SW480 (cell line): ENCODE results near the gene MAB21L3.
A peak's percentile ranks its signal among the peaks of the same experiment; 100 is the strongest.

Source experiments
- DNase-seq: peaks from one replicate; pipeline ENCODE4 v3.0.0-alpha.2; 2016; ENCODE audit warnings: low spot score

Gene MAB21L3

DNA sequence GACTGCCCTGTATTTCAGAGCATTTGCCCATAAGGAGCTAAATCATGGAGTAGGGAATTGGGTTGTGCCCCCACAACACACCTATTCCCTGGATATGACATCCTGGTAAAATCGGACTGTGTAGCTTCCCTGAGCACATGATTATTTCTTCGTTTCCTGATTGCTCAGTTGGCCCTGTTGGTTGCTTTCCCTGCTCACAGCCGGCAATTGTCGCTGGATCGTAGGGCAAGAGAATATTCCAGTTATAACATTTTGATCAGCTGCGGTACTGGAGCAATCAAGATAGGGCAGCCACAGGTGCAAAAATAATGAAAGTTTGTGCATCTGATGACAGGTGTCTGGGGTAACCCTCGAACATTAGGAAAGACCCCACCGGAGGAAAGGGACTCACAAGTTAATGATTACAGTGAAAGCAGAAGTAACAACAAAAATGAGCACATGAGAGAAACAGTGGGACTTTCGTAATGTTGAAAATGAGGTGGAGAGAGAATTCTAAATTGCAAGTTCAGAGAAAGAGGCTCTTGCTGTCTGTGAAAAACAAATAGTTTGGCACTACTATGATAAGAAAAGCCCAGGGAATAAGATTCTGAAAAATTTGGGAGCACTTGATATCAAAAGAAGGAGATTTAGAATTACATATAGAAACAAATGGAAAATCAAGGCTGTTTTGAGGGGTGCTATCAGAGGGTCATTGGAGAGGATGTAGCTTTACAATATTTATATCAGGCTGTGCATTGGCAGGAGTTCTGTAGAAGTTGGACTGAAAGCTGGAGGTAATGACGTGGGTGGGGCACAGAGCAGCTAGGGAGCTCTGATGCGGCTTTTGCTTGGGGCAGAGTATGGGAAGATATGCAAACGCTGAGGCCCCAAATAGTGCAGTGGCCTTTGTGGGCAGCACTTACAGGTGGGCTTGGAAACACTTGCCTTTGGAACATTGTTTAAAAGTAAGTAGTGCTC, at the start of gene MAB21L3:
Gene MAB21L3 (plus strand): TSS at position 833 of the 957 bp plus-strand sequence. CDS start 1,217 bp downstream, outside the sequence.
- DNase-seq: peak; percentile 22

DNA sequence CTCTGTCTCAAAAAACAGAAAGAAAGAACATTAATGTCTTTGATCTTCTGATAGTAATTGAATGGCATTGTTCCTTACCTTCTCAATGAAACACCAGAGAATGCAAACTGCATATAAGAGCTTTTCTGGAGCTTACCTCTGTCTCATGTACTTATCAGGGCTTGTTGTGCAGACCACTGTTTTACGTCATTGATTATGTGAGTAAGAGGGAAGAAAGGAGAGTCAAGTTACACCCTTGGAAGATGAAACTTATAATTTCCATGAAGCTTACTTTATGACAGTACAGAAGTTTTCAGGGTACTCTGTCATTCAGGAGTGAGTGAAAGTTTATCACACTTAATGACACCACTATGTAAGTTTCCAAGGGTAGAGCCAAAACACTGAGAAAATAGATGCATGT, 49.0 kb upstream of the MAB21L3 start:
- no peak for DNase-seq

DNA sequence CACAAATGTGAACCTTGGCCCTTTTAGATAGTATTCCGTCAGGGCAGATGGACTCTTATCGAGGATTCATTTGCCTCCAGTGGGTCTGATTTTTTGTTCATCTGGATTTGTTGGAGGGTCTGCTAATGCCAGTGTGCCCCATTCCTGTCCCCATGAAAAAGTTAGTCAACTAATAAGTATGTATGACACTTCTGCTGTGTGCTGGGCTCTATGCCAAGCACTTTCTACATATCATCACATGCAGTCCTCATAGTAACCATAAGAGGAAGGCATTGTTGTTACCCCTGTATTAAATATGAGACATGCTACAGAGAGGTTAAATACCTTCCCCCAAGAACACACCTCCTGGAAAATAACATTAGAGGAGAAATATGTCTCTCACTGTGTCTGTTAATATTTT, 46.6 kb upstream of the MAB21L3 start:
- no peak for DNase-seq

DNA sequence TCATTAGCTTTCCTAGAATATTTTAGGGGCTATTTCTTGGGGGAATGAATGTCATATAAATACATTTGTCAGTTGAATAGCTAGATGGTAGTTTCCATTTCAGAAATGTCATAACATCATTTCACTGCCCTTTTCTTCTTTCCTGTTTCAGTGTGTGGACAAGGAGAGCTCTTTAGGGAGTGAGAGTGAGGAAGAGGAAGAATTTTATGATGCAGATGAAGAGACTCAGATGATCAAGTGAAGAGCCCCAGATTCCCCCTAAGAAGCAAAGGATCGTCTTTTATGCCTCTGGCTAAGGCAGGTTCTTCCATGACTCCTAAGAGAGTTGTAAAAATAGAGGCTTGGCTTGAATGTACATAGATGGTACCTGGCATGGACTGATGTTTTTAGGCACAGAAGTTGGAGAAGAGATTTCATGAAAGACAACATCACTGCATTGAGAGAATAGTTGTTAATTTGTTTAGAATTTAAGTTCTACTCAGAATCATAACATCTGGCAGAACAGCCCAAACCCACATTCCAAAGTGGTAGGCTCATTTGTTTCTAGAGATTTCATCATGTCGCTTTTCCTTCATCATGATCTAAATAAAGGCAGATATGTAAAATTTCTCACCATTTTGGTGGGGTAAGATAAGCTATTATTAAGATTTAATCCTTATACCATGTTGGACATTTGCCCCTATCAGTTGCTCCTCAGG, 44.2 kb upstream of the MAB21L3 start:
- DNase-seq: peak; percentile 5

DNA sequence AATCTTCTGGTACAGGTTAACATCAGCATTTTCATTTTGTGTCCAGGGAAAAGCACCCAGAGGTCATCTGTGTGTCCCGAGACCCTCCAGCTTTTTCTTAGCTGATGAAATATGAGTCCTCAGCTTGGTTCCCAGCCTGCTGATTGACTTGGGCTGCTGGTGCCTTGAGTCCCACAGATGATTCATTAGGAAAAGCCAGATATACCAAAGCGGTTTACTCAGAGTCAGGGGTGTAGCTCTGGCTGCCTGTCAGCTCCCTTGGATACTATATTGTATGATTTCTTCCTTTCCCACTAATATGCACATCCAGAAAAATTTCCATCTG, 43.7 kb upstream of the MAB21L3 start:
- DNase-seq: peak; percentile 4

DNA sequence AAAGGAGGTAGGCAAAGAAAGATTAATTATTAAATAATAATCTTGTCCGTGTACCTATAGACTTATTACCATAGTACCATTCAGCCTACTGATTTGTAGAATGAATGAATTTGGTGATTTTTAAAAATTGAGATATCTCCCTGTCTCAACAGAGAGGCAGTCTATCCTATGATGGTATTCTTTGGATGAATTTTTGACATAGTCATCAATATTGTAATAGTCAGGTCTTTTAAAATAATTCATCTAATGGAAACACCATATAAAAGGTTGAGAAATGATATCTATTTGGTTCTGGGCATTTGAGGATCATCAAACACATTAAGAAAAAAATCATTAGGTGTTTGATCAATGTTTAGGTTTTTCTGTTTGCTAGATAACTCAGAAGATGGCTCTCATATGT, 35.6 kb upstream of the MAB21L3 start:
- DNase-seq: no peak

DNA sequence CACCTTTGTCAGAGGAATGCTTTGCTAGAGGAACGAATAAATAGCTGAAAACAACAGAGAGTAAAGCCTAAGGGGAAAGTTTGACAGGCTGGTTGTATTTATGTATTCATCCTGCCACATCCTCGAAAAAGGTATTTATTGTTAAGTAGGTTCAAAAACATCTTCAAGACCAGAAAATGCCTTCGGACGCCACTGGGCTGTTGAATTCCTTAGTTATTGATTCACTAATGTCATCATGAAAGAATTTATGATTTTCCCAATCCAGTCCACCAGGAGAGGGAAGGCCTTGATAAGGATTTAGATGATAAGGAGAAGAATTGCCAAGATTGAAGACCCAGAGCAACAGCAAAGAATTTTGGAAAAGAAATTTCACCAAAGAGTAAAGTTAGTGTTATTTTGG, 35.2 kb upstream of the MAB21L3 start:
- DNase-seq: no peak

DNA sequence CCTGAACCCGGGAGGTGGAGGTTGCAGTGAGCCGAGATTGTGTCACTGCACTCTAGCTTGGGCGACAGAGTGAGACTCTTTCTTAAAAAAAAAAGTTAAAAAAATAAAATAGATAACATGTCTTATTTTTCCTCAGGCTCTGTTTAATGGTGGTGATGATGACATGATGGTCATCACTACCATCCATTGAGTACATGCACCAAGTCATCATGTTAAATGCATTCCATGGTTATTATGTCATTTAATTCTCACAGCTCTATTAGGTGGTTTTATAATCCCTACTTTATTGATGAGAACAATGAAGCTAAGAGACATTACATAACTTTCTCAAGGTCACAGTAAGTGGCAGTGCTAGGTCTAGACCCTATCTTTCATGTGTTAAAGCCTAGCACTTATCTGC, 34.4 kb upstream of the MAB21L3 start:
- peak; percentile 3 for DNase-seq

DNA sequence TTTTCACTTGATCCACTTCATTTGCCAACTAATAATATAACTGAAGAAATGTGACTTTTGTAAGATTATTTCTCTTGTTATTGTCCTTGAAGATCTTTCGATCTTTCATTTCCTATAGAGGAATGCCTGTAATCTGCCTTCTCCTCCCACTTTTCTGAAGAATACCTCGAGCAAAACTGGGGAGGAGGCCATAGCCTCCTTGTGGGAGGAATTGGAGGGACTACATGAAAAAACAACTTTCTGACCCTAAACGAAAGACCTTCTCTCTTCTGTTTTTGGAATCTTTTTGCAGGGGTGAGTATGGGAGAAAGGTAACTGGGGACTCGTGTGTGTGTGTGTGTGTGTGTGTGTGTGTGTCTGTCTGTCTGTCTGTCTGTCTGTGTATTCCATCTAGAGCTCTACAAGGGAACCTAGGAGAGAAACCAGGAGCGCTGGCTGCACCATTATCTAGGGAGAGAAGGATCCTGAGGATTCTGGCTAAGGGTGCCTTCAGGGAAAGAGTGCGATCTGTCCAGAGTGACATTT, 32.4 kb upstream of the MAB21L3 start:
- no peak for DNase-seq

DNA sequence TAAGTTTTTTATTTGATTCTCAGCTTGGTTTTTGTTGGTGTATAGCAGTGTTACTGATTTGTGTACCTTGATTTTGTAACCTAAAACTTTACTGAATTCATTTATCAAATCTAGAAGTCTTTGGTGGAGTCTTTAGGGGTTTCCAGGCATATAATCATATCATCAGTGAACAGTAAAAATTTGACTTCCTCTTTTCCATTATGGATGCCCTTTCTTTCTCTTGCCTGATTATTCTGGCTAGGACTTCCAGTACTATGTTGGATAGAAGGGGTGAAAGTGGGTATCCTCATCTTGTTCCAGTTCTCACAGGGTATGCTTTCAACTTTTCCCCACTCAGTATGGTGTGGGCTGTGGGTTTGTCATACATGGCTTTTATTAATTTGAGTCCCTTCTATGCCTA, 23.6 kb upstream of the MAB21L3 start:
- DNase-seq: no peak

DNA sequence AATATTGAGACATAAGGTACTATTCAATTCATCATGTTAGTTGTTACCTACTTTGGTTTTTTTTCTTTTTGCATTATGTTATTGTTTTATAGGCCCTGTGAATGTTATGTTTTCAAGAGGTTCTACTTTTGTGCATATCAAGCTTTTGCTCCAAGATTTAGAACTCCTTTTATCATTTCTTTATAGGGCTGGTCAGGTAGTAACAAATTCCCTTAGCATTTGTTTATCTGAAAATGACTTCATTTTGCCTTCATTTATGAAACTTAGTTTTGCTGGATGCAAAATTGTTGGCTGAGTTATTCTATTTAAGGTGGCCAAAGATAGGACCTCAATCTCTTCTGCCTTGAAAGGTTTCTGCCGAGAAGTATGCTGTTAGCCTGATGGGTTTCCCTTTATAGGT, 21.3 kb upstream of the MAB21L3 start:
- DNase-seq: no peak

DNA sequence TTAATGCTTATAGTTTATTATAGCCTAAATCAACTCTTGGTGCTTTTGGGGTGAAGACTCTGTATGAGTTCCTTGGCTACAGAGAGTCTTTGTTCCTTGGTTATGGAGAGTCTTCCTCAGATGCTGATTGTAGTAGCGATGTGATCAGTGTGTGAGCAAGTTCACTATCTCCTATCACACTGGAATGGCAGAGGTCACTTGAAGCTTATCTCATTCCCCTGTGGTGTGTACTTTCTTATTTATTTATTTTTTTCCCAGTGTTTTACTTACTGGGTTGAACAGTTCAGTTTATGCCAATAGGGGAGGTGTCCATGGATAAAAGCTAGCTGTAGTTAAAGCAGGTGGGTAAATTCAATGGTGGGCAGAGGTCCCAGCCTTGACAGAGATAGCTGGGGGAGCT, 20.1 kb upstream of the MAB21L3 start:
- no peak for DNase-seq

DNA sequence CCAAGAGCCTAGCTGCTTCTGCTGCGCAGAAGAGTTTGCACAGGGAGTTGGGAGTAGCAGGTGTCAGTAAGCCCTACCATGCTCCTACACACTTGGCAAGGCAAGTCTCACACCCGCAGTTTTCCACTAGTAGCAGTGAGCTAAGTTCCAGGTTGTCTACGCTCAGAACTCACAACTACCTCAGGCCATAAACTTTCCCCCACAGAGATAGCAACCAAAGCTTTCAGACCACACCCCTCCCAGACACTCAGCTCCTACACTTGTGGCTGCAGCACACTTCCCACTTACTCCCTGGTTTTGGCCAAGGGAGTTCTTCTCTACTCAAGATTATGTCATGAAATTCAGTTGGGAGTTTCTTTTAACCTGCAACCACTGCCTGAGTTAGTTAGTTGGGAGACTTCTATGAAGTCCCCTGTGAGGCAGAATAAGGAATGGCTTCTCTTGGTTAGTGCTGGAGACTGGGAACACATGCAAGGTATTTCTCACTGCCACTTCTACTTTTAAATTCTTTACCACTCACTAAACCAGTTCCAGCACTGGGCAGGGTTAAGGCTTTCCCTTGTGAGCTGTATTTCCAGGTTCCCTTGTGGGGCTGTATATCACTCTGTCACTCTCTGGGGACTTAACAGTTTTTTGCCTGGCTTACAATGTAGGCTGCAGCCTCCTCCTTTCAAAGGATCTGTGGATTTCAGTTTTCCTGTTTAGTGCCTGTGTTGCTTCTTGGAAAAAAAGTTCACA, 18.3 kb upstream of the MAB21L3 start:
- no peak for DNase-seq

DNA sequence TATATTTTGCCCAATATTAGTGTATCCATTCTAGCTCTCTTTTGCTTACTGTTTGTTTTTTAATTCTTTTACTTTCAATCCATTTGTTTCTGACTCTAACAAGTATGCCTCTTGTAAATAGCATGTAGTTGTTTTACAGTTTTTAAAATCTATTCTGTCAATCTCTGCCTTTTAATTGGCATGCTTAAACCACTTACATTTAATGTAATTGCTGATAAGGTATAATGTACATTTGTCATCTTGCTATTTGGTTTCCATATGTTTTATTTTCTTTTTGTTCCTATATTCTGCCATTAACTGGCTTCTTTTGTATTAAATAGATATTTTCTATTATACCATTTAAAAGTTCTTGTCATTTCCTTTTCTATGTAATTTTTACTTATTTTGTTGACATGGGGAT, 16.2 kb upstream of the MAB21L3 start:
- DNase-seq: no peak

DNA sequence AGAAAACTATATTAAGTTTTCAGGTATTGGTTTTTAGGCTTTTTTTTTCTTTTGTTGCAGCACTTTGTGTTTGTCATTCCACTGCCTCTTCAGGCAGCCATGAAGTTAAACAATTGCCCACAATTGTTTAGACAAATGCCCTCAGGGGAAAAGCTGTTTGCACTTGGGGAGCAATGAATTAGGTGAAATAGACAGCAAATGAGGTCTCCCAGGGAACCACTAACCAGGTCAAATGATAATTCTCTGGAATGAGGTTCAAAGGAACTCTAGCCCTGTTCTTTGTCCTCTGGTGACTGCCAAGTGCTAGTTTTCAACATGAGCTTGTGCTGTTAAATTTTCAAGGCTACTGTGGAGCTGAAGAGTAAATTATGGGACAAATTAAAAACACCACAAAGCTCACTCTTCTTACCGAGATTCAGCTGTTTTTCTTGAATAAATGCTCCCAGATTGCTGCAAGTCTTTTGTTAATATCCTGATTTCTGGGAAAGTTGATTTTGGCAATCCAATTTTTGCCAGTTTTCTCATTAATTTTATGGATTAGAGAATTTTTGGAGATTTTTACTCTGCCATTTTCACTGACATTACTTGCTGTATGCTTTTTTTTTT, 15.1 kb upstream of the MAB21L3 start:
- DNase-seq: no peak

DNA sequence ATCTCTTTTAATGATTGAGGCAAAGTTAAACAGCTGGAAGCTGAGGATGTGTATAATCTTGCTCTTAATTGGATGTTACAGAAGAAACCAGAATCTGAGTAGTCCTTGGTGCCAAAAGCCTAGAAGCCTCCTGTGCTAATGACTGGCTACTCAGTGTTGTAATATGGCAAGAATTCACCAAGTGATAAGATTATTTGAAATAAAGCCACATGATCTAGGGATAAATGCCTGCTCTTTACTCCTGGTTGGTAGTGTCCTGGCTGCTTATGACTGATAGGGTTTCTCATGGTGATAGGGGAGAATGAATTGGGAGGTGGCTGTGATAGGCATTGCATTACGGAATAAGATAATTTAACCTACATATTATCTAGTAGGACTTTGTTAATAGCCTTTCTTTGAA, 13.6 kb upstream of the MAB21L3 start:
- no peak for DNase-seq

DNA sequence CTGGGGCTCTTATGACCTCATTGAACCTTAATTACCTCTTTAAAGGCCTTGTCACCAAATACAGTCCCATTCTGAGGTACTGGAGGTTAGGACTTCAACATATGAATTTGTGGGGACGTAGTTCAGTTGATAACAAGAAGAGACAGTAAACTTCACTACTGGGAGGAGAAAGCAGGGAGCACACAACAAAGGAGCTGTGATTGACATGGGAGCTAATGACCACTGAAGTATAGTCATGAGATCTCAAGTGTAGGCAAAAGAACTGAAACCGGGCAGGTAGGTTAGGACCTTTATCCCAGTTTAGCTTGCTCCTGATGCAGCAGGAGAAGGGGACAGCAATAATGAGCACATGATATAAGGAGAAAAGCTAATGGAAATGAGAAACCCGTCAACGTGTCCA, 11.8 kb upstream of the MAB21L3 start:
- DNase-seq: no peak

DNA sequence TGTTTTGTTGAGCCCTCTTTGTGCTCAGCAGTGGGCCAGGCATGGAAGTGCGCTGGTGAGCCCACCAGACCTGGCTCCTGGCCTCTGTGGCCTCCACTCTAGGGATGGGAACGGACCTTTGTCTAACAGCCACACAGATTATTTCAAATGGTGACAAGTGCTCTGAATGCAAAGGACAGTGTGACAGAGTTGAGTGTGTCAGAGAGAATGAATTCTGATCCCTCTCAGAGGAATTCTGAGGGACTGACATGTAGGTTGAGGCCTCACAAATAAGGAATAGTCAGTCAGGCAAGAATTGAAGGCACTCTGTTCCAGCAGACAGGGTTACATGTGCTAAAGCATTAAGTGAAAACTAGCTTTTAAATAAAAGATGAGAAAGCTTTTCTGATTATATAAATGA, 11.3 kb upstream of the MAB21L3 start:
- DNase-seq: no peak

DNA sequence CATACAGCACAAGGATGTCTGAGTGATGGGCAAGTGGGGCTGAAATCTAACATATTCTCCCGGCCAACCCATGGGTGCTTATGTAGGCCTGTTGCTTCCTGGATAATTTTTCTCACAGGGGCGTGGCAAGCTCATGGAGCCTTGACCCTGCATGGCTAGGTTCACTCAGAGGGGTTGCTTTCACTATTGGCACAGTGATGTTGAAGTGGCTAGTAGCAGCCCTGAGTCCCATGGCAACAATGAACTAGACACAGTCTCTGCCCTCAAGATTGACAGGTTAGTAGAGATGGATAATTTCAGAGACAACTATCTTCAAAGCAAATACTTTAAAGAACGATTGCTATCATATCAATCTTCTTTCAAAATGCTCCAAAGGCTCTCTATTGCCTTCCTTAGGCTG, 6.5 kb upstream of the MAB21L3 start:
- DNase-seq: no peak

DNA sequence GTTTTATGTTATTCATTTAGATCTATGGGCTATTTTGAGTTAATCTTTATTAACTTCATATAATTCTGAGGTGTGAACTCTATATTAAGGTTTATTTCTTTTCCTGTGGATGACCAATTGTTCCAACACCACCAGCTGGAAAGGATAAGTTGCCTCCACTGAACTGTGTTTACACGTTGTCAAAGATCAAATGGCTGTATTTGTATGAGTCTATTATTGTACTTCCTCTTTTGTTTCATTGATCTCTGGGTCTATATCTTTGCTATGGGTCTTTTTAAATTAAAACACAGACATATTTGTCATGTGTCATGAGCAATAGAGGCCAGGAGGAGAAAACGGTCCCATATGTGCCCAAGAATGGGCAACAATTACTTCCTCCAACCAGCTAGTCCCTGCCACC, 5.2 kb upstream of the MAB21L3 start:
- no peak for DNase-seq

DNA sequence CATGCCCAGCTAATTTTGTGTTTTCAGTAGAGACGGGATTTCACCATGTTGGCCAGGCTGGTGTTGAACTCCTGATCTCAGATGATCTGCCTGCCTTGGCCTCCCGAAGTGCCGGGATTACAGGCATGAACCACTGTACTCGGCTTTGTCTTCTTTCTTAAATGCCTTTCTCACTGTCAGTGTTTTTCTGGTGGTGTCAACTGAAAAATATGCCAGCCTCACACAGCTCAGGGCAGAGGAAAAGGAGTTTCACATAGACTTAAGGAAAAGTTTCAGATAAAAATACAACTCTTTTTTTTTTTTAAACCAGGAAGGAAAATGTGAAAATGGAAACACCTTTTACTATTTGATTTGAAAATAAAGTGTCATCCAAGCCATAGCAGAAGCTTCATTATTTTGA, 4.6 kb upstream of the MAB21L3 start:
- DNase-seq: no peak

DNA sequence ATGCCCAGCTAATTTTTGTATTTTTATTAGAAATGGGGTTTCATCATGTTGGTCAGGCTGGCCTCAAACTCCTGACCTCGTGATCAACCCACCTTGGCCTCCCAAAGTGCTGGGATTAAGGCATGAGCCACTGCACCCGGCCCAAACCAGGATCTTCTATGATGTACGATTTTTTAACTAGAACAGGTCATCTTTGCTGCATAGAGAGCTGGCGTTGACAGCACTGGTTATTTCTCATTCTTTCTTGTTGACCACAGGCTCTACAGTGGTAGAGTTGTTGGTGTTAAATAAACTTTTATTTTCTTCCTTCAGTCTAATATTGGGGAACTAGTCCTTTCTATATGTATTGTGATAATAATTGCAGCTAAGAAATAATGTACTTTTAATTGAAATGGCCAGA, 3.8 kb upstream of the MAB21L3 start:
- no peak for DNase-seq
